PC-9 (cell line): Measurements from ENCODE around the gene B3GLCT. TPM values are rescaled to one million over a fixed set of nuclear protein-coding genes. Genes with fewer than 3 reads are reported as not detected.

Source experiments
- BruUV-seq: library from RNA; stranded (reverse); fragments of 400-500 nt; replicated peaks from 2 replicates; lab custom pipeline; 2021; lab: Mats Ljungman, UMichigan
- CTCF ChIA-PET: fragments of 300-600 bp; sonication (Branson Sonifier 250); formaldehyde crosslinking; loops from one replicate; lab custom pipeline; 2022; ENCODE audit warnings: antibody characterized with exemption; lab: Charles Lee
- POLR2A ChIA-PET: fragments of 300-600 bp; sonication (Branson Sonifier 250); formaldehyde crosslinking; loops from one replicate; lab custom pipeline; 2022; ENCODE audit warnings: antibody characterized with exemption; ENCODE audit not compliant: unreplicated experiment; lab: Charles Lee
- DNase-seq, 2 experiments: peaks; one replicate each; pipeline versions ENCODE4 v3.0.0 to v3.0.0-alpha.2; 2015 to 2022; ENCODE audit warnings: mixed read lengths in 1 of 2
- H2AFZ ChIP-seq: fragments of 200-600 bp; sonication (generic); 2 replicates; pipeline ENCODE4 v1.8.1; 2017; ENCODE audit warnings: antibody characterized with exemption
- H3F3A ChIP-seq: fragments of 200-600 bp; sonication (generic); 2 replicates; pipeline ENCODE4 v1.8.1; 2017; ENCODE audit warnings: antibody characterized with exemption, mild to moderate bottlenecking, low read depth; ENCODE audit not compliant: insufficient read depth
- H3K27ac ChIP-seq: fragments of 200-600 bp; sonication (generic); 2 replicates; pipeline ENCODE4 v1.6.1; 2016; ENCODE audit warnings: mixed run types
- H3K27me3 ChIP-seq: fragments of 200-600 bp; sonication (generic); 2 replicates; pipeline ENCODE4 v1.6.1; 2016; ENCODE audit warnings: low read depth, mixed run types; ENCODE audit not compliant: insufficient read depth
- H3K36me3 ChIP-seq: fragments of 200-600 bp; sonication (generic); 2 replicates; pipeline ENCODE4 v1.6.1; 2016; ENCODE audit warnings: low read depth, mixed run types
- H3K4me1 ChIP-seq: fragments of 200-600 bp; sonication (generic); replicated peaks from 2 replicates; pipeline ENCODE4 v1.6.1; 2016; ENCODE audit warnings: mixed run types; ENCODE audit not compliant: insufficient read depth
- H3K4me2 ChIP-seq: fragments of 200-600 bp; sonication (generic); 2 replicates; pipeline ENCODE4 v1.6.1; 2017; ENCODE audit warnings: mixed run types
- H3K4me3 ChIP-seq: fragments of 200-600 bp; sonication (generic); 2 replicates; pipeline ENCODE4 v1.6.1; 2016; ENCODE audit warnings: mixed run types
- H3K79me2 ChIP-seq: fragments of 200-600 bp; sonication (generic); 2 replicates; pipeline ENCODE4 v1.6.1; 2017; ENCODE audit warnings: low read depth, mixed run types
- H3K9me2 ChIP-seq: fragments of 200-600 bp; sonication (generic); 2 replicates; pipeline ENCODE4 v1.8.1; 2017; ENCODE audit warnings: mild to moderate bottlenecking; ENCODE audit not compliant: insufficient read depth
- H3K9me3 ChIP-seq: fragments of 200-600 bp; sonication (generic); 2 replicates; pipeline ENCODE4 v1.8.1; 2016; ENCODE audit warnings: low read depth; ENCODE audit not compliant: insufficient read depth
- H4K20me1 ChIP-seq: fragments of 200-600 bp; sonication (generic); 2 replicates; pipeline ENCODE4 v1.8.1; 2017; ENCODE audit not compliant: insufficient read depth
- EZH2 ChIP-seq: fragments of 200-600 bp; sonication (generic); IDR thresholded peaks from 2 replicates; pipeline ENCODE4 v1.8.0; 2017; ENCODE audit warnings: antibody characterized with exemption, low read depth
- intact Hi-C: fragments of 100-400 bp; cut with micrococcal nuclease; formaldehyde crosslinking; loops from one replicate; pipeline ENCODE4 v1.10.0; 2022; ENCODE audit not compliant: unreplicated experiment
- total RNA-seq: library from RNA; stranded (reverse); gene quantifications from 2 replicates; pipeline ENCODE4 v1.2.3, GENCODE V29; 2021
- TF ChIP-seq, protein P1 (sequence below): fragments of 200-600 bp; sonication (generic); conservative IDR thresholded peaks from 2 replicates; pipeline ENCODE4 v1.6.1; 2017; ENCODE audit warnings: mixed run types, antibody characterized with exemption, mild to moderate bottlenecking, moderate library complexity

B3GLCT gene
- total RNA-seq, 1 experiment from 2014 or later = 5.4 TPM

GRCh38 chr13:31195616-31196015, 4.2 kb upstream of the B3GLCT start:
- Histone ChIP-seq H3K27me3 (no peaks in the 10 kb centered on the region), H3K4me3 (no peak overlapping the region), H3F3A (no peaks in the 10 kb centered on the region), H3K4me2 (no peak overlapping the region), H3K36me3 (no peaks in the 10 kb centered on the region), H2AFZ (no peak overlapping the region), H3K27ac (no peak overlapping the region), H3K9me3 (no peaks in the 10 kb centered on the region), H3K9me2 (no peaks in the 10 kb centered on the region), H3K4me1 (0 out of 2 replicates have a peak, but pooled peaks cover 4% of the 10 kb centered on the region), H4K20me1 (no peaks in the 10 kb centered on the region), H3K79me2 (no peaks in the 10 kb centered on the region)
- no peak for TF ChIP-seq EZH2
- TF ChIP-seq, protein P1, sequence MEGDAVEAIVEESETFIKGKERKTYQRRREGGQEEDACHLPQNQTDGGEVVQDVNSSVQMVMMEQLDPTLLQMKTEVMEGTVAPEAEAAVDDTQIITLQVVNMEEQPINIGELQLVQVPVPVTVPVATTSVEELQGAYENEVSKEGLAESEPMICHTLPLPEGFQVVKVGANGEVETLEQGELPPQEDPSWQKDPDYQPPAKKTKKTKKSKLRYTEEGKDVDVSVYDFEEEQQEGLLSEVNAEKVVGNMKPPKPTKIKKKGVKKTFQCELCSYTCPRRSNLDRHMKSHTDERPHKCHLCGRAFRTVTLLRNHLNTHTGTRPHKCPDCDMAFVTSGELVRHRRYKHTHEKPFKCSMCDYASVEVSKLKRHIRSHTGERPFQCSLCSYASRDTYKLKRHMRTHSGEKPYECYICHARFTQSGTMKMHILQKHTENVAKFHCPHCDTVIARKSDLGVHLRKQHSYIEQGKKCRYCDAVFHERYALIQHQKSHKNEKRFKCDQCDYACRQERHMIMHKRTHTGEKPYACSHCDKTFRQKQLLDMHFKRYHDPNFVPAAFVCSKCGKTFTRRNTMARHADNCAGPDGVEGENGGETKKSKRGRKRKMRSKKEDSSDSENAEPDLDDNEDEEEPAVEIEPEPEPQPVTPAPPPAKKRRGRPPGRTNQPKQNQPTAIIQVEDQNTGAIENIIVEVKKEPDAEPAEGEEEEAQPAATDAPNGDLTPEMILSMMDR = no peak
- intact Hi-C loops = no loop called here
- ChIA-PET CTCF (no interaction called here), POLR2A (no interaction called here)
- no TSS peak for BruUV-seq
- no peak for DNase-seq

DNA sequence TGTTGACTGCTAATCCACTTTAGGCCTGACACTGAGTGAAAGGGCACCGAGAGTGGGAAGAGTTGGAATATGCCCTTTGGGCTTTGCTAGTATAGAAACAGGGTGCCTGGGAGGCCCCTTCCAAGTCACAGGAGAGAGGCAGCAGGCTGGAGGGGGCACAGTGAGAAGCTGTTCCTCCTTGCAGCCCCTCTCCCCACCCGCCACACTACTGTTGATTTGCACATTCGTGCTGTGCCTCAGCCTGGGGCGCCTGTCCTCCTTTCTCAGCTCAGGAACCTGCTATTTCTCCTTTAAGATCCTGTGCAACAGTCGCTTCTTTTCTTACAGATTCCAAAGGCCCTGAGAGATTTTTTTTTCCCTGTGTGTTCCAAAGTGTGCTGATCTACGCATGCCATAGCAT, 2.8 kb upstream of the B3GLCT start:
- ChIA-PET POLR2A (no interaction called here), CTCF (no interaction called here)
- no peaks in the 10 kb centered on the region for H3K9me2 ChIP-seq
- H3K27me3 ChIP-seq = no peaks in the 10 kb centered on the region
- no peaks in the 10 kb centered on the region for H3K36me3 ChIP-seq
- H3K79me2 ChIP-seq = peaks cover 5% of the 10 kb centered on the region; the same call in 1 of the 2 replicates
- H3K4me2 ChIP-seq = no peak overlapping the region
- peaks cover 16% of the 10 kb centered on the region for H3K4me1 ChIP-seq
- TF ChIP-seq, protein P1 = no peak
- no peak for TF ChIP-seq EZH2
- DNase-seq = no peak
- BruUV-seq = no TSS peak
- H3K27ac ChIP-seq = no peak overlapping the region
- no peaks in the 10 kb centered on the region for H3F3A ChIP-seq
- H2AFZ ChIP-seq = no peak overlapping the region
- intact Hi-C loops = no loop called here
- no peaks in the 10 kb centered on the region for H3K9me3 ChIP-seq
- H4K20me1 ChIP-seq = no peaks in the 10 kb centered on the region
- H3K4me3 ChIP-seq = no peak overlapping the region

- ChIA-PET CTCF (no interaction called here), POLR2A (no interaction called here)
- Histone ChIP-seq H4K20me1 (no peaks in the 10 kb centered on the region), H3K9me2 (no peaks in the 10 kb centered on the region), H3K79me2 (peaks cover 5% of the 10 kb centered on the region; the same call in 1 of the 2 replicates), H3K4me1 (peaks cover 16% of the 10 kb centered on the region), H3K4me3 (no peak overlapping the region), H3K27me3 (no peaks in the 10 kb centered on the region), H3K27ac (no peak overlapping the region), H3K9me3 (no peaks in the 10 kb centered on the region), H2AFZ (no peak overlapping the region), H3K4me2 (no peak overlapping the region), H3F3A (no peaks in the 10 kb centered on the region), H3K36me3 (no peaks in the 10 kb centered on the region)
- no peak for DNase-seq
- intact Hi-C loops = no loop called here
- no TSS peak for BruUV-seq
- TF ChIP-seq, protein P1 = no peak
- TF ChIP-seq EZH2 = no peak
Observed at GRCh38 chr13:31198519-31198918, 1.3 kb upstream of the B3GLCT start.
